HG03108 (cell line): Measurements from ENCODE around the gene MEF2A.
A peak's percentile ranks its signal among the peaks of the same experiment; 100 is the strongest.
"Not testable (repeated sequence)": the region's sequence is repeated elsewhere in the genome, so short reads cannot be mapped to it uniquely, and the experiment has no call there.

ENCODE experiments used
- ATAC-seq: cut with Tn5 transposase; IDR thresholded peaks from one replicate; pipeline ENCODE4 v1.9.1; 2021; ENCODE audit warnings: moderate library complexity; ENCODE audit not compliant: unreplicated experiment

Gene MEF2A

GRCh38 chr15:99635794-99636193, 70.0 kb downstream of the MEF2A start:
- ATAC-seq, result peak; percentile 70

GRCh38 chr15:99644913-99645542, 79.2 kb downstream of the MEF2A start:
- no peak for ATAC-seq

GRCh38 chr15:99645543-99645935, 79.8 kb downstream of the MEF2A start:
- ATAC-seq, result no peak

GRCh38 chr15:99645951-99646350, 80.2 kb downstream of the MEF2A start:
- ATAC-seq, result no peak

GRCh38 chr15:99651023-99651807, 85.4 kb downstream of the MEF2A start:
- ATAC-seq, result no peak

GRCh38 chr15:99656205-99656604, 90.4 kb downstream of the MEF2A start:
- no peak for ATAC-seq

GRCh38 chr15:99657996-99658395, 92.2 kb downstream of the MEF2A start:
- ATAC-seq, result no peak

GRCh38 chr15:99662903-99663302, 97.1 kb downstream of the MEF2A start:
- ATAC-seq, result no peak

- not testable (repeated sequence) for ATAC-seq
Measured at GRCh38 chr15:99666073-99666472, 100.3 kb downstream of the MEF2A start.

GRCh38 chr15:99668533-99669182, 102.9 kb downstream of the MEF2A start:
- no peak for ATAC-seq

GRCh38 chr15:99669250-99669649, 103.5 kb downstream of the MEF2A start:
- no peak for ATAC-seq

GRCh38 chr15:99671926-99672635, 106.3 kb downstream of the MEF2A start:
- no peak for ATAC-seq

- ATAC-seq, result no peak
Measured at GRCh38 chr15:99673111-99673510, 107.3 kb downstream of the MEF2A start.

- no peak for ATAC-seq
Measured at GRCh38 chr15:99674279-99674678, 108.5 kb downstream of the MEF2A start.

- ATAC-seq, result peak; percentile 64
Measured at GRCh38 chr15:99677540-99678134, 111.9 kb downstream of the MEF2A start.

- ATAC-seq, result no peak
Measured at GRCh38 chr15:99680276-99680675, 114.5 kb downstream of the MEF2A start.

- no peak for ATAC-seq
Measured at GRCh38 chr15:99681990-99682389, 116.2 kb downstream of the MEF2A start.

GRCh38 chr15:99682455-99682854, 116.7 kb downstream of the MEF2A start:
- ATAC-seq, result no peak

- no peak for ATAC-seq
Measured at GRCh38 chr15:99683000-99683670, 117.4 kb downstream of the MEF2A start.

GRCh38 chr15:99686290-99686689, 120.5 kb downstream of the MEF2A start:
- no peak for ATAC-seq
